C4-2B (cell line): Measurements from ENCODE around the gene MCM3AP.

Experiments
- CTCF ChIP-seq: fragments of 450-650 bp; conservative IDR thresholded peaks from 2 replicates; pipeline ENCODE4 v1.5.1; 2017; ENCODE audit warnings: mild to moderate bottlenecking
- ZFX ChIP-seq: fragments of 450-650 bp; IDR thresholded peaks from 2 replicates; pipeline ENCODE4 v1.6.1; 2017

GRCh38 chr21:46213620-46214286, 71.7 kb downstream of the MCM3AP start:
- TF ChIP-seq CTCF (no peak), ZFX (no peak)
